Measurements from ENCODE around the gene CDK16. TPM values are rescaled to one million over a fixed set of nuclear protein-coding genes. Genes with fewer than 3 reads are reported as not detected.

Gene CDK16
- polyA plus RNA-seq, 1 donor from 2014 or later: 99.0 TPM

GRCh38 chrX:47209508-47210238, 8.8 kb upstream of the CDK16 start:
- no peak overlapping the region for H3K4me2 ChIP-seq (ENCODE audit: low read length)
- H2AFZ ChIP-seq (ENCODE audit: low read depth, low read length): no peak overlapping the region
- H3K27me3 ChIP-seq (ENCODE audit: insufficient read depth, low read depth, low read length): no peaks in the 10 kb centered on the region
- H3K79me2 ChIP-seq (replicated peaks; ENCODE audit: insufficient read depth, low read length): no peaks in the 10 kb centered on the region
- no peak overlapping the region for H3K9ac ChIP-seq (ENCODE audit: low read length)
- no peak overlapping the region for H3K4me3 ChIP-seq (ENCODE audit: low read length)
- H3K36me3 ChIP-seq (ENCODE audit: insufficient read depth, low read length): no peaks in the 10 kb centered on the region
- no peaks in the 10 kb centered on the region for H3F3A ChIP-seq (ENCODE audit: insufficient read depth, low read length, poor library complexity, severe bottlenecking)
- no peaks in the 10 kb centered on the region for H3K9me2 ChIP-seq (ENCODE audit: insufficient read depth, low read length)
- no peak overlapping the region for H3K27ac ChIP-seq (ENCODE audit: low read length)
- H3K9me3 ChIP-seq (ENCODE audit: low read length): no peaks in the 10 kb centered on the region
- no peaks in the 10 kb centered on the region for H4K20me1 ChIP-seq (ENCODE audit: insufficient read depth)
- TF ChIP-seq REST (IDR thresholded peaks at IDR 0.05; ENCODE audit: borderline replicate concordance) (no peak), MXI1 (conservative IDR thresholded peaks at IDR 0.05; ENCODE audit: poor library complexity, severe bottlenecking) (no peak), POLR2AphosphoS5 (IDR thresholded peaks at IDR 0.05) (no peak), CTCF (IDR thresholded peaks at IDR 0.05; ENCODE audit: poor library complexity, severe bottlenecking) (no peak), EZH2 (IDR thresholded peaks at IDR 0.05; ENCODE audit: borderline replicate concordance, insufficient read depth, low read length, poor library complexity, severe bottlenecking) (no peak), RAD21 (conservative IDR thresholded peaks at IDR 0.05) (no peak)

- Histone ChIP-seq H3K4me3 (ENCODE audit: low read length) (no peak overlapping the region), H3F3A (ENCODE audit: insufficient read depth, low read length, poor library complexity, severe bottlenecking) (no peaks in the 10 kb centered on the region), H3K36me3 (ENCODE audit: insufficient read depth, low read length) (no peaks in the 10 kb centered on the region)
These were observed 7.6 kb upstream of the CDK16 start for GRCh38 chrX:47210661-47211425.

More at GRCh38 chrX:47210661-47211425, 7.6 kb upstream of the CDK16 start:
- no peaks in the 10 kb centered on the region for H3K27me3 ChIP-seq (ENCODE audit: insufficient read depth, low read depth, low read length)
- H3K9me2 ChIP-seq (ENCODE audit: insufficient read depth, low read length): no peaks in the 10 kb centered on the region
- no peak overlapping the region for H3K4me2 ChIP-seq (ENCODE audit: low read length)
- TF ChIP-seq REST (IDR thresholded peaks at IDR 0.05; ENCODE audit: borderline replicate concordance): no peak
- TF ChIP-seq RAD21 (conservative IDR thresholded peaks at IDR 0.05): no peak
- TF ChIP-seq POLR2AphosphoS5 (IDR thresholded peaks at IDR 0.05): no peak
- TF ChIP-seq EZH2 (IDR thresholded peaks at IDR 0.05; ENCODE audit: borderline replicate concordance, insufficient read depth, low read length, poor library complexity, severe bottlenecking): no peak
- no peak for TF ChIP-seq EP300 (conservative IDR thresholded peaks at IDR 0.05; ENCODE audit: poor library complexity, severe bottlenecking)
- no peak overlapping the region for H2AFZ ChIP-seq (ENCODE audit: low read depth, low read length)
- no peak overlapping the region for H3K9ac ChIP-seq (ENCODE audit: low read length)
- no peak overlapping the region for H3K27ac ChIP-seq (ENCODE audit: low read length)
- no peaks in the 10 kb centered on the region for H3K79me2 ChIP-seq (replicated peaks; ENCODE audit: insufficient read depth, low read length)
- H4K20me1 ChIP-seq (ENCODE audit: insufficient read depth): no peaks in the 10 kb centered on the region
- no peaks in the 10 kb centered on the region for H3K9me3 ChIP-seq (ENCODE audit: low read length)

All from neural cell (in vitro differentiated cells).